HG03575 (cell line): ENCODE results near the gene PTPRN2.

Source experiments
- ATAC-seq: cut with Tn5 transposase; IDR thresholded peaks from one replicate; pipeline ENCODE4 v1.9.1; 2021; ENCODE audit not compliant: unreplicated experiment, insufficient number of reproducible peaks, low FRiP score; ENCODE audit errors: extremely low read depth

Gene PTPRN2

DNA sequence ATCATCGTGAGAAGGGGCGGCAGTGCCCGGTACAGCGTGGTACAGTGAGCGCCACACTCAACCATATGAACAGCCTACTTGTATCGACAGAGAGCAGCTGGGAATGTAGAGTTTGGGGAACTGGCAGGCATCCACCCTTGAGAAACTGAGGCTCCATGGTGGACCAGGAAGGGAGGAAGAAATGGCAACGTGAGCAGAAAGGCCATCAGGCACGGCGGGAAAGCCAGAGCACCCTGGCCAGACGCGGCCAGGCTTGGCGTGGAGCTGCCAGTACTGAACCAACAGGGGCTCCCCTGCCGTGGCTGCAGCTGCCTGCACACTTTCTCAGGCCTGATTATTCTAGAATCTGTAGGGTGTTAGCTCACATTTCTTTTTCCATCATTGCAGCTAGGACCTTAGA lies 442.3 kb downstream of the PTPRN2 start:
- no peak for ATAC-seq

DNA sequence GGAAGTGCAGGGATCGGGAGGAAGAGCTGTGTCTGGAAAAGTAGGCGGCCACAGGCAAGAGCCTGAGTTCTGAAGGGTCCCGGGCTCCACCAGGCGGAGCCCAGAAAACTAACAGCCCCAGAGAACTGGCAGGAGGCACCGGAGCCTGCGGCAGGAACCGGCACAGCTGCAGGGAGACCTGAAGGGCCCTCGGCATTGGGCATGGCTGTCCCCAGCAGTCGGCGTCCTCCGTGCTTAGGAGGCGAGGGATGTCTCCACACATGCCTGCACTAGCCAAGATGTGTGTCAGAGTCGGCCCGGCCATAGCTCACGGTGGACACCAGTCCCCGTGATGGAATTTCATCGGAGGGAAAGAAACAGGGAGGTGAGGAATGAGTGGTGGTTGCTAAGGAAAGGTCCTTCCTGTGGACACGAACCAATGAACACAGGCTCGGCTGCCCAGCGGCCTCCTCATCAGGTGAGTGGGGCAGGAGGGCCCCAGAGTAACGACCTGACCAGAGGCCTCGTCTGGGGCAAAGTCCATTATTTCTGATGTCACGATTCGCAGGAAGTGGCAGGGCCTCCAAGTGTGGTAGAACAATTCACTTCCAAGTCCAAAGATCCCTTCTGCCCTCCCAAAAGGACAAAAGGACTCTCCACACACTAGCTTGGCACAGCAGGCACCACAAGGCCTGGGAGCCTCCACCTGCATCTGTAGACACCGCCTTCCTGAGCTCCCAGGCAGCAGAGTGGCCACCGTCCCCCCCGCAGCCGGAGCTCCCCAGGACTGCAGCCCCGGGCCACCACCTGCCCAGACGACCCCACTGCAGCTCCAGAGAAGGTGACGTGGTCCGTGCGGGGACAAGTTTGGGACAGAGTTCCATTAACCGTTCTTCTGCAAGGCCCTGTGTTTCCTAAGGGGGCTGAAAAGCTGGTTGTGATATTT lies 444.2 kb downstream of the PTPRN2 start:
- ATAC-seq = no peak

DNA sequence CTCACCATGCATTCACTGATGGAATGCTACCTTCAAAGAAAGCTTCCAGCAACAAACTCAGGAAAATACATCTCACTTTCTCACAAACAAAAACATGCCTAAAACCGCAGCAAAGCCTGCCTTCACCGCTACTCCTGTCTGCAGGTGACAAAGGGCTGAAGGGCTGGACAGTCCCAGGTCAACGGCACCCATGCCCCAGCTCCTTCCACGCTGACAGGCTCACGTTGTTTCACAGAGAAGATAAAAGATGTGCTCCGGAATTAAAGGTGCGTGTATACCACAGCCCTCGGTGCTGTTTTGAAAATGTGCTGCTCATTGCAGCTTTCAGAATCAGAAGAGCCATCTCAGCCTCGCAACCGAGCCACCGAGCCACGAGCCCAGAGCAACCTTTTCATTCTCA lies 445.0 kb downstream of the PTPRN2 start:
- no peak for ATAC-seq

DNA sequence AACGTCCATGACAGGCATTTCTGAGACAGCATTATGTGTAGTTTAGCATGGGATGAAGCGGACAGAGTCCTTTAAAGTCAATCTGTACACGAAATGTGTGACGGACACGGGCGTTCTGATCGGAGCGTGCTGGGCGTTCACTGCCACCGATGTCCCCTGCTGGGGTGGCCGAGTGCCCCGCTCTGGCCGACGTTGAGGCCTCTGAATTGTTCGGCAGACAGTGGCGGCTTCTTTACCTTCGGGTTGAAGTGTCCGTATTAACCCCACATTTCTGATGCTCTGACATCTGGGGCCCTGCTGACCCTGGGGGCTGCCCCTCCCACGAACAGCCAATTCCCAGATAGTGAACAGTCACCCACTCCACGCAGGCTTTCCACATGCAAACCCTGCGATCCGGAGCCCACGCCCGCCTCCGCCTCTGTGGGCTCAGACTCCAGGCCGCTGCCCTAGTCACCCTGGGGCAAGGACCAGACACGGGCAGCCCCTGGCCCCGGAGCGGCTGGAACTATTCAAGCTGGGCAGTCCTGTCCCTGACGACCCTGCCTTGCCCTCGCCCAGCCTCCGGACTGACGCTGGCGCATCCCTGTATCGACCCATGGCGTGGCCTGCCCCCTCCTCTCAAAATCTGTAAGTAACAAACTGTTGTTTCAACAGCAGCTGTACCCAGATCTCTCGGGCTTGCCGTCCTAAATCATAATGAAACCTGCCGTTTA lies 445.7 kb downstream of the PTPRN2 start:
- ATAC-seq = no peak

DNA sequence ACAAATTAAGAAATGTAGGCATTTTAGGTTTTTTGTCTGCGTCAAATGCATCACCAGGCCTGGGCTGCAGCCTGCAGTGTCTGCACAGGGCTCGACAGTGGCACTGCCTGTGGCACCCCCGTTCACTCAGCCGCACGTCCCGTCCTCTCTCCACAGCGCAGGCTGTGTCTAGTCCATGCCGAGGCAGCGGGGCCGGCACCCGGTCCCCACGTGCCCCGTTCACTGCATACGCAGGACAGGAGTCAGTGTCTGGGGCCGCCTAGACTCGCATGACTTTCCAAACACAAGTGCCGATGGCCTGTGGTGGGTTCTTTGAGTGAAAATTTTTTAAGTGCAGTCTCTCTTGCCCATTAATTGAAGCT lies 446.4 kb downstream of the PTPRN2 start:
- ATAC-seq = no peak

DNA sequence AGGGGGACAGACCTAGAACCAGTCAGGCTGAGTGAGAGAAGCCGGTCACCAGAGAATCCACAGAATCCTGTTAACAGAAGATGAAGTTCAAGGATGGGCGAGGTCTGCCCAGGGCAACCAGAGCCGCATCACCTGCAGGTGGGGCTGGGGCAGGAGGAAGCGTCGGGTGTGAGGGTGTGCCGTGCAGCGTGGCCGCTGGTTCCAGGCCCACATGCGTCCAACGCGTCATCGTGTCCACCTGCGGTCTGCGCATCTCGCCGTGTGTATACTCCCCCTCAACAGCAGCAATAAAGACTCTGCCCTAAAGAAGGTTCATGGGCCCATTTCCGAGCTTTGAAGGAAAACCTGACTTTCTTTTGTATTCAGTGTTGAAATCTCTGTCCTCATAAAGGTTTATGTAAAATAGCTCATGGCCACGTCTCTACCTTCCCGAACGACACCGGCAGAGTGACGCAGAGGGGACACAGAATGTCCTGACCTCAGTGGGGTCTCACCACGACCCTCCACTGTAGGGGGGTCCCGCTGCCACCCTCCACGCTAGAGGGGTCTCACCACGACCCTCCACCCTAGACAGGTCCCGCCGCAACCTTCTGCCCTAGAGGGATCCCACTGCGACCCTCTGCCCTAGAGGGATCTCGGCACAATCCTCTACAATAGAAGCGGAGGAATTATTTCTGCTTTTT lies 446.9 kb downstream of the PTPRN2 start:
- no peak for ATAC-seq

DNA sequence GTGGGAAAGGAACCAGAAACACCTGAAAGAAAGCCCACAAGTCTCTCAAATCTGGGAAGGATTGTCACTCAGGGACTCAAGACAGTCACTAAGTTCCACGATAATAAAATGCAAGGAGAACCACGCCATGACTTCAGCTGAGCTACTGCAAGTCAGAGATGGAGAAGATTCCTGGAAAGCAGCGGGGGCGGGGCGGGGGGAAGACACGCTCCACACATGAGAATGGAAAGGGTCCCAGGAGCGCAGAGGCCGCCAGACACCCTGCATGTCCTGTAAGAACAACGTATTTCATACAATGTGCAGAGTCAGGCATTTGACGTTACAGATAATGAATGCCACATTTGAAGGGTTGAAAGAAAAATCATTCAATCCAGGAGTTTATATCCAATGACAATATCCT lies 448.1 kb downstream of the PTPRN2 start:
- ATAC-seq = no peak

DNA sequence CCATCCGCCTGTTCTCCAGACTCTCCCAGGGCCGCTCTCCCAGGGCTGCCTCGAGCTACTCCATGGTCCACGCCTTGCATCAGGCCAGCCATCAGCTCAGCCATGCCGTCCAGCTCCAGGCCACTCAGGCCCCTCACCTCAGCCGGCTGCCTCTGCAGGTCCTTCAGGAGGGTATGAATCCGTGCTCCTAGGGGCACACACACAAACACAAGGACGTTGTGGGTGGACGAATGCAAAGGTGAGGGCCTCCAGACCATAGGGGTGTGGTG lies 449.4 kb downstream of the PTPRN2 start:
- ATAC-seq = no peak

DNA sequence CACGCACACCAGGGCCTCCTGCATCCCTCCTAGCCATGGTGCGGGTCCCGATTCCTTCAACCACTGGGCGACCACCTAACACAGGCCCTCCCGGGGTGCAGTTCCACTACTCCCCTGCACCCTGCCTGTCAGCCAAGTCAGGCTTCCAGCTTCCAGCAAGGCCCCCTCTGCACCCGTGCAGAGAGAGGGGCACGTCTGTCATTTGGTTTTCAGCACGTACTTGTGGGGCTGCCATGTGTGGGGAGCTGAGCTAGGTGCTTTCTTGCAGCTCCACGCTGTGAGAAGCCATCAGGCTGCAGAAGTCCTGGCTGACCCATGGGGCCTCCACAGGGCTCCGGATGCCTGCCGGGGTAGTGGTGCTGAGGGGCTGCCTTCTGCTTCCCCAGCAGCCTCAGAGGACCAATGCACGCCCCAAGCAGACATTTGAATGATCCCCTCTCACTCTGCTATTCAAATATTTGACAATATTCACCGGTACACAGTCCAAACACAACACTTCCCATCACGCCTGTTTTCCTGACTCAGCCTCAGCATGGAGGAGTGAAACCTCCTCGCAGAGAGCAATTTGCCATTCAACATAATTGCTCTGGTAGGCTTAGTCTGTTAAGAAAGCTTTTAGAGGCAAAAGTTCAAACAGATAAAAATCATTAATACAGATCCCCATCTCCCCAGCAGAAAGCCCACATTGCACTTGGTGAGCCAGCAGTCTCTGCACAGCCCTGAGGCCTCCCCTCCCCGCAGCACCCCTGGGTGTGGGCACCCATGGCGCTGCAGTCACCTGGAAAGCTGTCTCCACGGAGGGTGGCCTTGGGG lies 449.9 kb downstream of the PTPRN2 start:
- no peak for ATAC-seq

DNA sequence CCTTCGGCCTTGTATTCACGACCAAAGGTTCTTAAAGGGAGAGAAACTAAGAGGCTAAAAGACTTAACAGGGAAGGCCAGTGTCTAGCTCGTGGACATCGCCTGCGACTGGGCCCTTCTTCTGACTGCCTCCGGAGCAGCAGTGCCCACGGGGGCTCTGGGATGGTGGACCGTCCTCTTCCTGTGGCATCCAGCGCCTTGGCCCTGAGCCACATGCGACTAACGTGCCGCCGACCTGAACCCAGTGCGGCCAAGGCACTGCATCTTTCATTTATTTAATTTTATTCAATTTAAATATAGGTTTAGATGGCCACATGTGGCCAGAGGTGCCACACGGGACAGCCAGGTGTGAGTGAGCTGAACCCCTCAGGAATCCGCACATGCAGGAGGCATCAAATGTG lies 451.7 kb downstream of the PTPRN2 start:
- no peak for ATAC-seq

DNA sequence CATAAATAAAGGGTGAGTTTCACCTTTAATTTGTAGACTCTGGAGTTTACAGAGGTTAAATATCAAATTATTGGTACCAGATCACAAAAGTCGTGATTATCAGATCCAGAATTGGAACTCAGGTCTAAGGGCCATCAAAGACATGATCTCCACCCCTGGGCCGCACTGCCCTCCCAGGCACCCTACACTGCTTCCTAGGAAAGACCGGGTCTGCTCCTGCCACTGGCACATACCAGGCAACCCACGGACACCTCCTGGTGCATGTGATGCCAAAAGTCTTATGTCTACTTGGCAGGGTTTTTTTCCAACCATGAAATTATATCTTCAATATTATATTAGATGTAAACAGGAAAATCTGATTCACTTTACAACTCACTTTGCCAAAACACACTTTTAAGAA lies 452.8 kb downstream of the PTPRN2 start:
- no peak for ATAC-seq

DNA sequence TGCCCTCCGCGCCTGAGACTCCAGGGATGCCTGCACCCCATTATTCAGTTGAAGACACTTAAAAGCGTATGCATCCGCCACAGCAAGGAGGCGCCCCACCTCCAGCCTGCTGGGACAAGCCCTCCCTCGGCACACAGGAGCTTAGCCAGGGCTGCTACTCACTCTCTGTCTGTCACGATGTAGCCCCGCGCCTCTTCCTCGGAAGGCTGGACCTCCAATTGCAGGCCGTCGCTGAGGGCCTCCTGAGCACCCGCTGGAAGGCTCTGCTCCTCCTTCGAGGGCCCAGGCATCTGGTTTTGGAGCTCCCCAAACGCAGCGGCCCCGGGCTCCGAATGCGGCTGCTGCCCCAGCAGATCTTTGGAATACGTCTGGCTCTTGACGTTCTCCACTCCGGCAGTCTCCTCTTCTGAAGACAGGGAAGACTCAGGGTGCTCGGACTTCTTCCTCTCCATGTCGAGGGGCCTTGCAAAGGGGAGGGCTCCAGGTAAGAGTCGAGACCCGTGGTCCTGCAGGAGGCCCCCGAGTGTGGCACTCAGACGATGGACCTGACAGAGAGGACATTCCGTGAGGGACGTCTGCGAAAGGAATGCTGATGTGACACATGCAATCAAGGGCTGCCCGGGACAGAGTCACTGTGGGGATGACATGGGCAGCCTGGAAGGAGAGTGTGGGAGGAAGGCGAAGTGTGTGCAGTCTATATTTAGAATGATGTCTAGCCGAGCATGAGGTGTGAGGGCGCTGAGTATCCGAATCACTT lies 453.9 kb downstream of the PTPRN2 start:
- no peak for ATAC-seq

DNA sequence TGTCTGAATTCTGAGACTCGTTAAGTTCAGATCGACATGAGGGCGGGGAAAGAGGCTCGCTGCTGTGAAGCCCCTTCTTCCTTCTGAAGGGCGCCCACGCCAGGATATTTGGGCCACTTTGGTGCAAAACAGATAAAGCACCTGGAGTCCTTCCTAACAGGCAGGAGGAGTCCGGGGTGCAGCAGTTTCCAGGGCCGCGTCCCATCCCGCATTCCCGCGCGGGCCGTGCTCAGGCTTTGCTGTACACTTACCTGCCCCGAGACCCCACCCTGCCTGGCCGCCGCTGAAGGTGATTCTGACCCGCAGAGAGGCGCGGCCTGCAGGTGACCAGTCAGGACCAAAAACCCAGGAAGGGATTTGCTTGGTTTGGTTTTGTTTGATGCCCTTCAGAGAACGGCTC lies 454.6 kb downstream of the PTPRN2 start:
- ATAC-seq = no peak

DNA sequence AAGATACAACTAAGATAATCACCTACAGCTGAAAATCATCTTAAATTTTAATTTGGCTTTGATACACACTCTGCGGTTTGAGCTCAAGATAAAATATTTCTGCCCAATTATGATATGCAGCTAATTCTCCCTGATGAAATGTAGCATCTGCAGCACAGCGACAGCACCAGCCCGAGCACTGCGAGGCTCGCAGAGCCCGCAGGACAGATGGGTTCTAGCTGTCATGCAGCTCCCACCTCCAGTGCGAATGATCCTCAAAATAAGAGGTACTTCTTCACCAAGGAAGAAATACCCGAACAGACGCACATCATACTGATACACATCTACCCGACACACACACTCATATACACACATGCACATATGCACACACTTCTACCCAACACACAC lies 457.6 kb downstream of the PTPRN2 start:
- ATAC-seq = no peak

DNA sequence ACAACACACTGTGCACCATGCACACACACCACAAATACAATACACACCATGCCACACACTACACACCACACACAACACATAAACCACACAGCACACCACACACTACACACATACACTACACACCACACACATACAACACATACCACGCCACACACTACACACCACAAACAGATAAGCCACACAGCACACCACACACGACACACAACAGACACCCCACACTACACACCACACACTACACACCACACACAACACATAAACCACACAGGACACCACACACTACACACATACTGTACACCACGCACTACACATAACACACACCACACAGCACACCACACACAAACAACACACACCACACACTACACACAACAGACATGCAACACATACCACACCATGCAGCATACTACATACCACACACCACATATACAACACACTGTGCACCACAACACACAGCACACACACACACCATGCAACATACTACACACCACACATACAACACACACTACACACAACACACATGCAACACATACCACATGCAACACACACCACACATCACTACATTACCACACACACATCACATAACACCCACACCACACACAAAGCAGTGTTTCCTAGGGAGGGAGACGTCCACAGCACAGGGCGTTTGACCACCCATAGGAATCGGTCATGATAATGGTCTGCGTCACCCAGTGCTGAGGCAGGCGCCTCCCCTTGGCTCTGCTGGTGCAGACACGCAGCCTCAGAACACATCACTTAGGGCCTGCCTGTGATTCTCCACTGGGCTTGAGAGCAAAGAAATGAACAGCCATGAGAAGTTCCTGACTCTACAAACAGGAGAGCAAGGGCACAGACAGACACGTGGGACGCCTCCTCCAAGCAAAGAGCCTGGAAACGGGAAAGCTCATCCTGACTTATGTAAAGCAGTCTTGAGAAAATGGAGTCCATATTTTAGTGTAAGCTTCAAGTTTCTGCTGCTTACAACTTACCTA lies 458.3 kb downstream of the PTPRN2 start:
- ATAC-seq = no peak

DNA sequence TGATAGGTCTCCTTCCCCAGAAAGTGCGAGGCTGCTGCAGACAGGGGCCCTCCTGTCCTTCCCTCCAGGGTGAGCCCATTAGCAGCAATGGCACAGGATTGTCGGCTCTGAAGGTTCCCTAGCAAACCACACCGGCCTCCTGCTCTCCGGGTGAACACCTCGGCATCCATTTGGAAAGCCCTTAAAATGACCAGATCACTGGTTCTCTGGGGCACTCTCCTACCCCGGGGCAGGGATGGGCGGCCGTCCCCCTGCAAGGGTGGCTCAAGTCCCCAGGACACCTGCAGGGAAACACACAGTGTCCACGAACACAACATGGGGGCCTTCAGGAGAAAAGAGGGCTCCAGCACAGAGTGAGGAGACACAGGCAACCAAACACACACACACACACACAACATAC lies 459.1 kb downstream of the PTPRN2 start:
- no peak for ATAC-seq

DNA sequence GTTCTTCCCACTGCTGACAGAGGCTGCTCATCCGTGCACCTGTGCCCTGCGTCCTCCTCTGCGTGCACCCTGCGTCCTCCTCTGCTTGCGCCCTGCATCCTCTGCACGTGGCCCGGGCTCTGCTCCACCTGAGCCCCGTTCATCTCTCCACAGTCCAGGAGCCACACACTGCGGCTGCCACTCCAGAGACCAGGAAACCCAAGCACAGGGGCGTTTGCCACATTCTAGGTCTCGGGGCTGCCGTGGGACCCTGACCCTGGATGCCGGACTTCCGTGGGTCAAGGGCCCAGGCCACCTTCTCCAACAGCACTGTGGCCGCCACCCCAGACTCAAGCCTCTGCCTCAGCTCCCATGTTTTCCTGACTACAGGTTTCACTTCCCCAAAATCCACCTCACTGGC lies 460.4 kb downstream of the PTPRN2 start:
- ATAC-seq = no peak

DNA sequence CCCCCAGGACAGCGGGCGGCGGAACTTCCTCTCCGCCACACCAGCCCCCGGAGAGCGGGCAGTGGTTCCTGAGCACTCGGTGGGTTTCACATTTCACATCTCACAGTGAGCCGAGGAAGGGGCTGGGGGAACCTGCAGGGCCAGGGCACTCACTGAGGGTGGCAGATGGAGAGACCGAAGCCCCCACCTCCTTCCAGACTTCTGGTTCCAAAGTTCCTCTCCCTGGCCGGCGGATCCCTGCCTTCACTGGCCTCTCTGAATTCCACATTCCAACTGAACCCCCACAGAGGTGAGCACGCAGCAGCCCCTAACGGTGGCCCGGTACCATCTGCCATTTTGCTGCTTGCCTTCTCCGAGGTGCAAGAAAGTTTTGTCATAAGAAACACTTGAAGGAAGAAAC lies 461.0 kb downstream of the PTPRN2 start:
- no peak for ATAC-seq
